GM12878 (cell line): Measurements from ENCODE around the gene TSHR. TPM values are rescaled to one million over a fixed set of nuclear protein-coding genes. Genes with fewer than 3 reads are reported as not detected.

Experiments used
- ATAC-seq: fragments of 200-7000 bp; cut with Tn5 transposase; 3 replicates; pipeline ENCODE4 v1.9.1; 2020; ENCODE audit warnings: mild to moderate bottlenecking, moderate library complexity
- BruUV-seq: library from RNA; stranded (reverse); fragments of 400-500 nt; replicated peaks from 2 replicates; lab custom pipeline; 2021; lab: Mats Ljungman, UMichigan
- CTCF ChIA-PET: fragments of 300-600 bp; sonication (Branson Sonifier 250); formaldehyde crosslinking; extraction: SDS; loops from one replicate; lab custom pipeline; 2021; ENCODE audit warnings: inconsistent platforms; lab: Yijun Ruan, JAX
- POLR2A ChIA-PET: fragments of 350-600 bp; formaldehyde crosslinking; extraction: SDS; loops from one replicate; lab custom pipeline; 2021; ENCODE audit warnings: inconsistent platforms; lab: Charles Lee
- RAD21 ChIA-PET: fragments of 300-600 bp; sonication (Branson Sonifier 250); formaldehyde crosslinking; loops from one replicate; lab custom pipeline; 2023; ENCODE audit warnings: antibody characterized with exemption; ENCODE audit not compliant: unreplicated experiment; lab: Charles Lee
- SMC1A ChIA-PET: fragments of 300-600 bp; sonication (Branson Sonifier 250); formaldehyde crosslinking; loops from one replicate; lab custom pipeline; 2023; ENCODE audit not compliant: unreplicated experiment, uncharacterized antibody; lab: Charles Lee
- DNase-seq: peaks from one replicate; pipeline ENCODE4 v3.0.0-alpha.2; 2011; ENCODE audit warnings: low read depth, low spot score
- FAIRE-seq: peaks from 3 replicates; lab custom pipeline; 2011; peaks lifted over from hg19 to GRCh38; lab: Jason Lieb, UNC
- H2AFZ ChIP-seq: 2 replicates; pipeline ENCODE4 v1.6.0; 2011; ENCODE audit warnings: low read depth, low read length, control low read depth; ENCODE audit not compliant: control insufficient read depth
- H3K27ac ChIP-seq: 2 replicates; pipeline ENCODE4 v1.5.1; 2011; ENCODE audit warnings: control low read depth; ENCODE audit not compliant: control insufficient read depth, insufficient read depth
- H3K27me3 ChIP-seq, 2 experiments: replicated peaks in 1 of 2; 2 replicates each; pipeline versions ENCODE4 v1.6.0 to v1.6.1; 2011; ENCODE audit warnings: low read length in 1 of 2; ENCODE audit not compliant: control insufficient read depth in 2 of 2, insufficient read depth in 2 of 2
- H3K36me3 ChIP-seq, 2 experiments: 2 replicates each; pipeline ENCODE4 v1.5.1; 2011; ENCODE audit warnings: low read length in 1 of 2; ENCODE audit not compliant: control insufficient read depth in 2 of 2, insufficient read depth in 2 of 2
- H3K4me1 ChIP-seq: 2 replicates; pipeline ENCODE4 v1.6.1; 2011; ENCODE audit warnings: mild to moderate bottlenecking, low read length, moderate library complexity, mixed read lengths; ENCODE audit not compliant: control insufficient read depth, insufficient read depth
- H3K4me2 ChIP-seq: 2 replicates; pipeline ENCODE4 v1.6.0; 2011; ENCODE audit warnings: control low read depth; ENCODE audit not compliant: control insufficient read depth, insufficient read depth
- H3K4me3 ChIP-seq: fragments of 200-600 bp; sonication (generic); 2 replicates; pipeline ENCODE4 v1.5.1; 2016
- H3K79me2 ChIP-seq: 2 replicates; pipeline ENCODE4 v1.6.0; 2011; ENCODE audit warnings: low read length; ENCODE audit not compliant: control insufficient read depth, insufficient read depth
- H3K9ac ChIP-seq: 2 replicates; pipeline ENCODE4 v1.8.0; 2011; ENCODE audit warnings: low read length, control low read depth, mixed read lengths; ENCODE audit not compliant: control insufficient read depth, insufficient read depth
- H3K9me3 ChIP-seq: replicated peaks from 3 replicates; pipeline ENCODE4 v1.5.1; 2011; ENCODE audit warnings: mild to moderate bottlenecking, low read length; ENCODE audit not compliant: control insufficient read depth, insufficient read depth
- H4K20me1 ChIP-seq: 2 replicates; pipeline ENCODE4 v1.6.0; 2011; ENCODE audit not compliant: control insufficient read depth, insufficient read depth
- BMI1 ChIP-seq: fragments of 450-650 bp; IDR thresholded peaks from 2 replicates; pipeline ENCODE4 v1.6.1; 2016; ENCODE audit warnings: mild to moderate bottlenecking, moderate library complexity, borderline replicate concordance
- CHD2 ChIP-seq: IDR thresholded peaks from 2 replicates; pipeline ENCODE4 v1.6.1; 2011; ENCODE audit warnings: low read depth, low read length, improper control_type of control experiment, borderline replicate concordance
- CHD4 ChIP-seq: fragments of 200-600 bp; sonication (generic); IDR thresholded peaks from 2 replicates; pipeline ENCODE4 v1.6.1; 2016; ENCODE audit warnings: mild to moderate bottlenecking
- CREM ChIP-seq: IDR thresholded peaks from 2 replicates; pipeline ENCODE4 v1.6.1; 2014; ENCODE audit warnings: antibody characterized with exemption, low read depth
- ELK1 ChIP-seq: IDR thresholded peaks from 2 replicates; pipeline ENCODE4 v1.6.1; 2012; ENCODE audit warnings: low read depth, low read length, improper control_type of control experiment
- FOS ChIP-seq: IDR thresholded peaks from 3 replicates; pipeline ENCODE4 v1.6.1; 2011; ENCODE audit warnings: borderline replicate concordance; ENCODE audit not compliant: insufficient read length; ENCODE audit errors: extremely low read depth
- HCFC1 ChIP-seq: fragments of 150-350 bp; IDR thresholded peaks from 2 replicates; pipeline ENCODE4 v1.6.1; 2014; ENCODE audit warnings: low read length
- JUND ChIP-seq: IDR thresholded peaks from 2 replicates; pipeline ENCODE4 v1.6.1; 2012; ENCODE audit warnings: low read depth, mild to moderate bottlenecking, low read length, improper control_type of control experiment, moderate library complexity
- KLF5 ChIP-seq: fragments of 450-650 bp; IDR thresholded peaks from 2 replicates; pipeline ENCODE4 v1.6.1; 2014; ENCODE audit warnings: mild to moderate bottlenecking; ENCODE audit not compliant: partially characterized antibody
- MYC ChIP-seq: IDR thresholded peaks from 2 replicates; pipeline ENCODE4 v1.6.1; 2011; ENCODE audit warnings: mild to moderate bottlenecking, low read length, moderate library complexity, inconsistent platforms; ENCODE audit not compliant: insufficient read depth, insufficient replicate concordance, insufficient read length, severe bottlenecking
- NFYA ChIP-seq: IDR thresholded peaks from 2 replicates; pipeline ENCODE4 v1.6.1; 2011; ENCODE audit warnings: low read depth, mild to moderate bottlenecking, low read length, improper control_type of control experiment, borderline replicate concordance
- RUNX3 ChIP-seq: IDR thresholded peaks from 2 replicates; pipeline ENCODE4 v1.6.1; 2012; ENCODE audit warnings: low read length, inconsistent platforms
- SMAD1 ChIP-seq: fragments of 450-650 bp; IDR thresholded peaks from 2 replicates; pipeline ENCODE4 v1.6.1; 2018; ENCODE audit warnings: mild to moderate bottlenecking, low read depth; ENCODE audit not compliant: partially characterized antibody
- SMC3 ChIP-seq: IDR thresholded peaks from 2 replicates; pipeline ENCODE4 v1.6.1; 2011; ENCODE audit warnings: low read length, improper control_type of control experiment, borderline replicate concordance
- SUPT20H ChIP-seq: IDR thresholded peaks from 2 replicates; pipeline ENCODE4 v1.6.1; 2011; ENCODE audit warnings: low read depth, mild to moderate bottlenecking, low read length, moderate library complexity, borderline replicate concordance; ENCODE audit not compliant: control insufficient read depth
- WGBS: methylation state at CpG from one replicate; pipeline ENCODE4 v1.1.6; 2016; ENCODE audit warnings: low lambda C conversion rate; ENCODE audit not compliant: insufficient replicate concordance, insufficient coverage; ENCODE audit errors: missing lambda C conversion rate; 5-methylcytosine and 5-hydroxymethylcytosine counted together
- in situ Hi-C: fragments of 300-500 bp; cut with MboI; formaldehyde crosslinking; loops from 9 replicates; pipeline ENCODE4 v1.14.3; 2018; ENCODE audit warnings: mixed read lengths
- intact Hi-C: fragments of 100-400 bp; cut with micrococcal nuclease; formaldehyde crosslinking; loops from one replicate; pipeline ENCODE4 v1.14.2; 2022; ENCODE audit not compliant: unreplicated experiment
- polyA plus RNA-seq, 11 experiments: library from polyadenylated mRNA; depleted of rRNA in 4 of 11; unstranded in 6 of 11; stranded (reverse) in 5 of 11; fragments of >200 nt; fragmentation: Nextera tagmentation in 4 of 11; fragmentation: Illumina TruSeq in 1 of 11; extraction: Ambion mirVana in 4 of 11; extraction: Trizol in 1 of 11; gene quantifications; 1 replicate in 1 of 11; 2 replicates in 10 of 11; pipeline versions ENCODE4 v1.2.1 to v1.2.3, GENCODE V29; 2011 to 2016; ENCODE audit warnings: inconsistent platforms in 2 of 11, missing spikeins in 2 of 11, low read depth in 1 of 11
- total RNA-seq, 4 experiments: library from RNA; depleted of rRNA in 3 of 4; stranded (reverse); fragments of >200 nt in 3 of 4; fragmentation: Illumina TruSeq in 1 of 4; extraction: Trizol in 1 of 4; gene quantifications; 2 replicates each; pipeline versions ENCODE4 v1.2.1 to v1.2.3, GENCODE V29; 2013 to 2021

TSHR gene
- total and polyA plus RNA-seq, 10 of the 15 experiments (the other 5 are each of a cell fraction or from before 2014, with no cell fraction given): 0.06 to 0.31 TPM; not detected in 8

- ChIA-PET POLR2A (no interaction called here), RAD21 (no interaction called here), SMC1A (interaction anchor here (0.7 to 1.0 kb wide), 2 partner anchors 39 to 41 kb away, joined by 3 read pairs; no protein-coding TSS in a partner anchor), CTCF (no interaction called here)
- BruUV-seq: no TSS peak
- no peaks in the 10 kb centered on the region for H3K36me3 ChIP-seq
- H3K4me3 ChIP-seq: no peak overlapping the region
- H3K4me1 ChIP-seq: no peaks in the 10 kb centered on the region
- H3K9me3 ChIP-seq: no peaks in the 10 kb centered on the region
- 24% methylated on average over 1 of the region's 1 CpG for WGBS
- in situ Hi-C loops (no loop called here), intact Hi-C loops (no loop called here)
- FAIRE-seq: no peak
- no peak for DNase-seq
- TF ChIP-seq SUPT20H (no peak), CHD2 (no peak), BMI1 (no peak), CREM (no peak)
- H3K79me2 ChIP-seq: no peaks in the 10 kb centered on the region
- H3K27ac ChIP-seq: no peak overlapping the region
- no peak overlapping the region for H3K9ac ChIP-seq
- H2AFZ ChIP-seq: no peak overlapping the region
- no peaks in the 10 kb centered on the region for H4K20me1 ChIP-seq
- no peaks in the 10 kb centered on the region; a peak in 1 of 4 replicates for H3K27me3 ChIP-seq
- no peak overlapping the region for H3K4me2 ChIP-seq
- ATAC-seq: no peak
These were observed 7.1 kb upstream of the TSHR start for GRCh38 chr14:80948291-80948690.

GRCh38 chr14:80951491-80951890 is 3.9 kb upstream of the TSHR start:
- H3K9me3 ChIP-seq: no peaks in the 10 kb centered on the region
- intact Hi-C loops (no loop called here), in situ Hi-C loops (loop anchor here (5.0 kb wide), 1 partner anchor 36 kb away; no protein-coding TSS in a partner anchor)
- 45% methylated on average over 4 of the region's 4 CpGs for WGBS
- H3K4me3 ChIP-seq: no peak overlapping the region
- no peak overlapping the region for H3K4me2 ChIP-seq
- H3K4me1 ChIP-seq: no peaks in the 10 kb centered on the region
- no peak overlapping the region for H2AFZ ChIP-seq
- H3K36me3 ChIP-seq: no peaks in the 10 kb centered on the region
- no peaks in the 10 kb centered on the region for H4K20me1 ChIP-seq
- FAIRE-seq (no peak), DNase-seq (no peak), ATAC-seq (no peak)
- H3K79me2 ChIP-seq: no peaks in the 10 kb centered on the region
- ChIA-PET CTCF (interaction anchor here (11.6 kb wide), 1 partner anchor 36 kb away, joined by 178 read pairs; no protein-coding TSS in a partner anchor), RAD21 (no interaction called here), SMC1A (interaction anchor here (0.8 to 1.5 kb wide), 3 partner anchors 17 to 76 kb away, joined by 3 to 4 read pairs (median 4); no protein-coding TSS in a partner anchor), POLR2A (no interaction called here)
- BruUV-seq: no TSS peak
- no peaks in the 10 kb centered on the region; a peak in 1 of 4 replicates for H3K27me3 ChIP-seq
- H3K27ac ChIP-seq: no peak overlapping the region
- no peak overlapping the region for H3K9ac ChIP-seq
- no peak for TF ChIP-seq HCFC1
- TF ChIP-seq FOS: no peak
- TF ChIP-seq SMC3: no peak
- no peak for TF ChIP-seq RUNX3
- TF ChIP-seq ELK1: no peak
- TF ChIP-seq CHD2: no peak
- TF ChIP-seq KLF5: no peak
- no peak for TF ChIP-seq NFYA
- TF ChIP-seq JUND: no peak
- no peak for TF ChIP-seq SMAD1
- no peak for TF ChIP-seq MYC
- no peak for TF ChIP-seq CHD4
